NB4 (cell line): Measurements from ENCODE around the gene C6orf132.

Experiments
- DNase-seq: peaks from one replicate; pipeline ENCODE4 v3.0.0; 2010; ENCODE audit warnings: low read depth
- H3K4me3 ChIP-seq: one replicate; pipeline ENCODE4 v1.5.1; 2011; ENCODE audit warnings: mild to moderate bottlenecking, low read depth, low read length, moderate library complexity
- CTCF ChIP-seq: IDR thresholded peaks from one replicate; pipeline ENCODE4 v1.5.1; 2012; ENCODE audit warnings: low read depth, low read length
- MAX ChIP-seq: IDR thresholded peaks from 2 replicates; pipeline ENCODE4 v1.6.1; 2011; ENCODE audit warnings: low read depth, low read length
- MYC ChIP-seq: IDR thresholded peaks from 2 replicates; pipeline ENCODE4 v1.6.1; 2011; ENCODE audit warnings: low read depth, low read length
- POLR2A ChIP-seq: IDR thresholded peaks from 2 replicates; pipeline ENCODE4 v1.6.1; 2011; ENCODE audit warnings: mild to moderate bottlenecking; ENCODE audit not compliant: insufficient read length; ENCODE audit errors: extremely low read depth

C6orf132 gene

GRCh38 chr6:42182101-42182500, 39.7 kb upstream of the C6orf132 start:
- no peak overlapping the region for H3K4me3 ChIP-seq
- no peak for TF ChIP-seq CTCF
- TF ChIP-seq MAX: no peak
- TF ChIP-seq POLR2A: no peak
- no peak for TF ChIP-seq MYC
- no peak for DNase-seq

GRCh38 chr6:42179945-42180313, 37.5 kb upstream of the C6orf132 start:
- TF ChIP-seq MYC (no peak), POLR2A (no peak), MAX (no peak), CTCF (no peak)
- no peak overlapping the region for H3K4me3 ChIP-seq
- no peak for DNase-seq

GRCh38 chr6:42179261-42179944, 37.0 kb upstream of the C6orf132 start:
- TF ChIP-seq POLR2A (no peak), MYC (no peak), MAX (no peak), CTCF (no peak)
- no peak for DNase-seq
- H3K4me3 ChIP-seq: no peak overlapping the region

GRCh38 chr6:42177514-42178364, 35.3 kb upstream of the C6orf132 start:
- TF ChIP-seq CTCF: no peak
- TF ChIP-seq MYC: no peak
- TF ChIP-seq MAX: no peak
- no peak for TF ChIP-seq POLR2A
- no peak for DNase-seq
- no peak overlapping the region for H3K4me3 ChIP-seq

- DNase-seq: no peak
- TF ChIP-seq MAX: no peak
- no peak for TF ChIP-seq MYC
- no peak for TF ChIP-seq POLR2A
- no peak for TF ChIP-seq CTCF
- H3K4me3 ChIP-seq: no peak overlapping the region
Measured at GRCh38 chr6:42176981-42177380, 34.6 kb upstream of the C6orf132 start.
